SK-N-SH treated with all-trans-retinoic acid at 6 μM for 48 hours (cell line): ENCODE measurements around the gene THUMPD1.
"Not testable (repeated sequence)": the region's sequence is repeated elsewhere in the genome, so short reads cannot be mapped to it uniquely, and the experiment has no call there.

Source experiments
- ATAC-seq: fragments of 200-7000 bp; cut with Tn5 transposase; 3 replicates; pipeline ENCODE4 v1.9.1; 2020; ENCODE audit warnings: mild to moderate bottlenecking, moderate library complexity
- ARNTL ChIP-seq: fragments of 450-650 bp; formaldehyde crosslinking; IDR thresholded peaks from 2 replicates; pipeline ENCODE4 v1.5.0; 2020; ENCODE audit warnings: low read depth, mild to moderate bottlenecking, moderate library complexity, borderline replicate concordance
- BACH2 ChIP-seq: fragments of 250-450 bp; sonication (Bioruptor Pico); IDR thresholded peaks from 2 replicates; pipeline ENCODE4 v1.9.0; 2021; ENCODE audit warnings: mild to moderate bottlenecking, borderline replicate concordance
- CREB5 ChIP-seq: fragments of 250-450 bp; sonication (Bioruptor Pico); IDR thresholded peaks from 2 replicates; pipeline ENCODE4 v1.5.1; 2020; ENCODE audit warnings: low read depth, mild to moderate bottlenecking, moderate library complexity
- CSDC2 ChIP-seq: fragments of 250-450 bp; sonication (Bioruptor Pico); IDR thresholded peaks from 2 replicates; pipeline ENCODE4 v1.5.0; 2020; ENCODE audit warnings: mild to moderate bottlenecking, moderate library complexity
- CSRNP3 ChIP-seq: fragments of 250-450 bp; sonication (Bioruptor Pico); IDR thresholded peaks from 2 replicates; pipeline ENCODE4 v1.5.1; 2021; ENCODE audit warnings: mild to moderate bottlenecking, moderate library complexity
- ESRRG ChIP-seq: fragments of 250-450 bp; sonication (Bioruptor Pico); IDR thresholded peaks from 2 replicates; pipeline ENCODE4 v1.6.1; 2021; ENCODE audit warnings: mild to moderate bottlenecking
- GLIS3 ChIP-seq: fragments of 250-450 bp; sonication (Bioruptor Pico); IDR thresholded peaks from 2 replicates; pipeline ENCODE4 v1.5.0; 2020; ENCODE audit warnings: mild to moderate bottlenecking, moderate library complexity
- ISL1 ChIP-seq: fragments of 250-450 bp; sonication (Bioruptor Pico); IDR thresholded peaks from 2 replicates; pipeline ENCODE4 v2.1.2; 2022; ENCODE audit warnings: mild to moderate bottlenecking, moderate library complexity
- OSR1 ChIP-seq: fragments of 250-450 bp; sonication (Bioruptor Pico); IDR thresholded peaks from 2 replicates; pipeline ENCODE4 v1.8.0; 2022; ENCODE audit warnings: moderate library complexity, mild to moderate bottlenecking, inconsistent platforms
- PATZ1 ChIP-seq: fragments of 250-450 bp; sonication (Bioruptor Pico); IDR thresholded peaks from 2 replicates; pipeline ENCODE4 v1.8.0; 2020; ENCODE audit warnings: mild to moderate bottlenecking, moderate library complexity, borderline replicate concordance
- POU6F1 ChIP-seq: fragments of 250-450 bp; sonication (Bioruptor Pico); IDR thresholded peaks from 2 replicates; pipeline ENCODE4 v1.8.0; 2021; ENCODE audit warnings: low read depth, mild to moderate bottlenecking, moderate library complexity, borderline replicate concordance
- SNAI2 ChIP-seq: fragments of 250-450 bp; sonication (Bioruptor Pico); IDR thresholded peaks from 2 replicates; pipeline ENCODE4 v1.5.0; 2020; ENCODE audit warnings: mild to moderate bottlenecking, moderate library complexity
- TCF4 ChIP-seq: fragments of 250-450 bp; sonication (Bioruptor Pico); IDR thresholded peaks from 2 replicates; pipeline ENCODE4 v1.8.0; 2021; ENCODE audit warnings: mild to moderate bottlenecking, moderate library complexity, borderline replicate concordance
- TOX ChIP-seq: fragments of 250-450 bp; sonication (Bioruptor Pico); IDR thresholded peaks from 2 replicates; pipeline ENCODE4 v1.8.0; 2021; ENCODE audit warnings: mild to moderate bottlenecking, moderate library complexity, borderline replicate concordance
- TSHZ2 ChIP-seq: fragments of 250-450 bp; sonication (Bioruptor Pico); IDR thresholded peaks from 2 replicates; pipeline ENCODE4 v1.5.0; 2020; ENCODE audit warnings: mild to moderate bottlenecking, moderate library complexity
- ZC3H10 ChIP-seq: fragments of 250-450 bp; sonication (Bioruptor Pico); IDR thresholded peaks from 2 replicates; pipeline ENCODE4 v1.5.1; 2021; ENCODE audit warnings: mild to moderate bottlenecking, moderate library complexity
- ZFP3 ChIP-seq: fragments of 250-450 bp; sonication (Bioruptor Pico); IDR thresholded peaks from 2 replicates; pipeline ENCODE4 v1.5.0; 2020; ENCODE audit warnings: mild to moderate bottlenecking, moderate library complexity
- ZFP30 ChIP-seq: fragments of 450-650 bp; formaldehyde crosslinking; IDR thresholded peaks from 2 replicates; pipeline ENCODE4 v1.5.0; 2022; ENCODE audit warnings: mild to moderate bottlenecking, moderate library complexity
- ZNF565 ChIP-seq: fragments of 450-650 bp; formaldehyde crosslinking; conservative IDR thresholded peaks from 2 replicates; pipeline ENCODE4 v1.5.0; 2020; ENCODE audit warnings: low read depth, mild to moderate bottlenecking, moderate library complexity
- ZNF70 ChIP-seq: fragments of 450-650 bp; formaldehyde crosslinking; IDR thresholded peaks from 2 replicates; pipeline ENCODE4 v1.5.0; 2020; ENCODE audit warnings: mild to moderate bottlenecking, moderate library complexity
- ZNF8 ChIP-seq: fragments of 450-650 bp; formaldehyde crosslinking; IDR thresholded peaks from 2 replicates; pipeline ENCODE4 v1.5.0; 2020; ENCODE audit warnings: mild to moderate bottlenecking, moderate library complexity

THUMPD1 gene

GRCh38 chr16:20726661-20727060, 15.0 kb downstream of the THUMPD1 start:
- ATAC-seq, result no peak
- TF ChIP-seq SNAI2 (no peak), TOX (CRISPR knock-in tag) (no peak), ZFP3 (CRISPR knock-in tag) (no peak), ZC3H10 (CRISPR knock-in tag) (no peak), TCF4 (CRISPR knock-in tag) (no peak), CREB5 (CRISPR knock-in tag) (no peak), GLIS3 (CRISPR knock-in tag) (no peak), ZFP30 (no peak), ARNTL (CRISPR knock-in tag) (no peak), PATZ1 (CRISPR knock-in tag) (no peak), ZNF70 (CRISPR knock-in tag) (no peak), ZNF565 (CRISPR knock-in tag) (no peak), BACH2 (no peak), ESRRG (CRISPR knock-in tag) (no peak), CSRNP3 (no peak), POU6F1 (CRISPR knock-in tag) (no peak), CSDC2 (CRISPR knock-in tag) (no peak), ZNF8 (CRISPR knock-in tag) (no peak), OSR1 (CRISPR knock-in tag) (no peak), TSHZ2 (CRISPR knock-in tag) (no peak)
- TF ChIP-seq, all 23 proteins: peak for 0

- ATAC-seq, result no peak
- TF ChIP-seq ZFP3 (CRISPR knock-in tag) (no peak), BACH2 (no peak), OSR1 (CRISPR knock-in tag) (no peak), ZNF8 (CRISPR knock-in tag) (no peak), GLIS3 (CRISPR knock-in tag) (no peak), ESRRG (CRISPR knock-in tag) (no peak), TSHZ2 (CRISPR knock-in tag) (no peak), POU6F1 (CRISPR knock-in tag) (no peak), ZNF565 (CRISPR knock-in tag) (no peak), ISL1 (CRISPR knock-in tag) (no peak), TCF4 (CRISPR knock-in tag) (no peak), TOX (CRISPR knock-in tag) (no peak), CSDC2 (CRISPR knock-in tag) (no peak), ARNTL (CRISPR knock-in tag) (no peak), ZNF70 (CRISPR knock-in tag) (no peak), SNAI2 (no peak), CSRNP3 (no peak)
- TF ChIP-seq, all 23 proteins: peak for 0
These were observed 21.4 kb downstream of the THUMPD1 start for GRCh38 chr16:20720251-20720650.

- not testable (repeated sequence) for ATAC-seq
These were observed 23.9 kb downstream of the THUMPD1 start for GRCh38 chr16:20717718-20718117.
